ENCODE measurements around the gene PEX11B.
"Not testable (repeated sequence)": the region's sequence is repeated elsewhere in the genome, so short reads cannot be mapped to it uniquely, and the experiment has no call there.

Gene PEX11B

GRCh38 chr1:145942405-145942804 lies 23.9 kb upstream of the PEX11B start:
- Mint-ChIP-seq H3K27ac (no peak overlapping the region), H3K36me3 (peaks cover 43% of the 10 kb centered on the region)
- DNase-seq, result no peak

GRCh38 chr1:145937436-145937835 lies 18.9 kb upstream of the PEX11B start:
- Mint-ChIP-seq H3K27ac (no peak overlapping the region), H3K27me3 (no peaks in the 10 kb centered on the region), H3K9me3 (no peaks in the 10 kb centered on the region), H3K36me3 (peaks cover 48% of the 10 kb centered on the region), H3K4me3 (no peak overlapping the region), H3K4me1 (peaks cover 15% of the 10 kb centered on the region)
- DNase-seq, result no peak
- CTCF ChIA-PET, result no interaction called here

More at GRCh38 chr1:145942405-145942804, 23.9 kb upstream of the PEX11B start:
- H3K4me3 Mint-ChIP-seq, result no peak overlapping the region
- H3K4me1 Mint-ChIP-seq, result no peaks in the 10 kb centered on the region
- no peaks in the 10 kb centered on the region for H3K27me3 Mint-ChIP-seq
- H3K9me3 Mint-ChIP-seq, result no peaks in the 10 kb centered on the region
- CTCF ChIA-PET, result interaction anchor here (0.6 kb wide), 2 partner anchors 15 to 22 kb away, joined by 3 read pairs; partner anchors contain the start of gene RBM8A

- Mint-ChIP-seq H3K27ac (no peak overlapping the region), H3K36me3 (peaks cover 40% of the 10 kb centered on the region), H3K4me3 (no peak overlapping the region), H3K9me3 (no peaks in the 10 kb centered on the region), H3K4me1 (peaks cover 22% of the 10 kb centered on the region), H3K27me3 (no peaks in the 10 kb centered on the region)
- CTCF ChIA-PET, result interaction anchor here (1.5 kb wide), 1 partner anchor 13 kb away, joined by 4 read pairs; no protein-coding TSS in a partner anchor
- DNase-seq, result no peak
These were observed 17.7 kb upstream of the PEX11B start for GRCh38 chr1:145936247-145936646.

- Mint-ChIP-seq H3K36me3 (peaks cover 41% of the 10 kb centered on the region), H3K9me3 (no peaks in the 10 kb centered on the region), H3K27me3 (no peaks in the 10 kb centered on the region), H3K4me1 (peaks cover 26% of the 10 kb centered on the region), H3K4me3 (no peak overlapping the region), H3K27ac (peak overlapping the region; percentile 12)
- DNase-seq, result no peak
- CTCF ChIA-PET, result interaction anchor here (1.5 kb wide), 1 partner anchor 12 kb away, joined by 4 read pairs; no protein-coding TSS in a partner anchor
These were observed 17.2 kb upstream of the PEX11B start for GRCh38 chr1:145935708-145936107.

GRCh38 chr1:145932522-145933009 lies 14.0 kb upstream of the PEX11B start:
- Mint-ChIP-seq H3K4me1 (peaks cover 40% of the 10 kb centered on the region), H3K27ac (peak overlapping the region; percentile 81), H3K36me3 (peaks cover 44% of the 10 kb centered on the region), H3K4me3 (peak overlapping the region; percentile 17)
- H3K27me3 Mint-ChIP-seq, H3K9me3 Mint-ChIP-seq: not testable (repeated sequence)
- DNase-seq, result peak; percentile 25
- CTCF ChIA-PET, result interaction anchor here (1.6 kb wide), 1 partner anchor 87 kb away, joined by 5 read pairs; the partner anchor contains the start of gene NUDT17

GRCh38 chr1:145927916-145928643 lies 9.6 kb upstream of the PEX11B start:
- H3K4me3 Mint-ChIP-seq, result no peak overlapping the region
- no peaks in the 10 kb centered on the region for H3K9me3 Mint-ChIP-seq
- CTCF ChIA-PET, result interaction anchor here (0.6 to 2.1 kb wide), 13 partner anchors 9 to 84 kb away, joined by 3 to 14 read pairs (median 4); partner anchors contain the start of genes ANKRD34A, LIX1L, NUDT17 and PEX11B

GRCh38 chr1:145927063-145927886 lies 8.8 kb upstream of the PEX11B start, which contains the start of gene RBM8A:
TSS of gene RBM8A (minus strand) at chr1:145927484. CDS start at chr1:145927426, 58 bp downstream.
- CTCF ChIA-PET, result interaction anchor here (0.6 to 2.1 kb wide), 13 partner anchors 9 to 84 kb away, joined by 3 to 14 read pairs (median 4); partner anchors contain the start of genes ANKRD34A, LIX1L, NUDT17 and PEX11B
- peak; percentile 97 for DNase-seq
- peaks cover 24% of the 10 kb centered on the region for H3K4me1 Mint-ChIP-seq
- no peaks in the 10 kb centered on the region for H3K27me3 Mint-ChIP-seq
- H3K27ac Mint-ChIP-seq, result no peak within 1 kb of the TSS
- H3K36me3 Mint-ChIP-seq, result peaks cover 28% of the 10 kb centered on the region
- no peak within 1 kb of the TSS for H3K4me3 Mint-ChIP-seq
- no peaks in the 10 kb centered on the region for H3K9me3 Mint-ChIP-seq

More at GRCh38 chr1:145927916-145928643, 9.6 kb upstream of the PEX11B start:
- no peaks in the 10 kb centered on the region for H3K27me3 Mint-ChIP-seq
- H3K4me1 Mint-ChIP-seq, result peaks cover 31% of the 10 kb centered on the region
- H3K36me3 Mint-ChIP-seq, result peaks cover 26% of the 10 kb centered on the region
- no peak overlapping the region for H3K27ac Mint-ChIP-seq
- peak; percentile 36 for DNase-seq

- CTCF ChIA-PET, result interaction anchor here (1.0 to 2.1 kb wide), 5 partner anchors 8 to 85 kb away, joined by 4 to 14 read pairs (median 12); partner anchors contain the start of genes ANKRD34A, PEX11B and POLR3GL
- H3K4me1 Mint-ChIP-seq, result peaks cover 21% of the 10 kb centered on the region
- H3K27me3 Mint-ChIP-seq, result no peaks in the 10 kb centered on the region
- no peak overlapping the region for H3K4me3 Mint-ChIP-seq
- H3K9me3 Mint-ChIP-seq, result no peaks in the 10 kb centered on the region
- no peak overlapping the region for H3K27ac Mint-ChIP-seq
- no peak for DNase-seq
- peaks cover 27% of the 10 kb centered on the region for H3K36me3 Mint-ChIP-seq
These were observed 8.2 kb upstream of the PEX11B start for GRCh38 chr1:145926686-145927062.

- DNase-seq, result no peak
- Mint-ChIP-seq H3K27ac (no peak overlapping the region), H3K36me3 (peaks cover 23% of the 10 kb centered on the region), H3K4me1 (peaks cover 34% of the 10 kb centered on the region), H3K9me3 (no peaks in the 10 kb centered on the region), H3K4me3 (no peak overlapping the region), H3K27me3 (no peaks in the 10 kb centered on the region)
- CTCF ChIA-PET, result no interaction called here
These were observed 3.7 kb upstream of the PEX11B start for GRCh38 chr1:145922266-145922665.

GRCh38 chr1:145920297-145920696 lies 1.8 kb upstream of the PEX11B start:
- peak overlapping the region; percentile 76 for H3K27ac Mint-ChIP-seq
- H3K27me3 Mint-ChIP-seq, H3K9me3 Mint-ChIP-seq, DNase-seq, CTCF ChIA-PET: not testable (repeated sequence)
- H3K4me3 Mint-ChIP-seq, result peak overlapping the region; percentile 93
- H3K4me1 Mint-ChIP-seq, result peaks cover 47% of the 10 kb centered on the region
- H3K36me3 Mint-ChIP-seq, result peaks cover 35% of the 10 kb centered on the region

- H3K36me3 Mint-ChIP-seq, result peaks cover 40% of the 10 kb centered on the region
- H3K4me3 Mint-ChIP-seq, result peak overlapping the region; percentile 93
- CTCF ChIA-PET, result interaction anchor here (1.0 to 2.3 kb wide), 5 partner anchors 8 to 74 kb away, joined by 3 to 14 read pairs (median 4); partner anchors contain the start of genes NUDT17 and RBM8A
- peaks cover 50% of the 10 kb centered on the region for H3K4me1 Mint-ChIP-seq
- H3K27me3 Mint-ChIP-seq, result no peaks in the 10 kb centered on the region
- DNase-seq, result peak; percentile 47
- H3K27ac Mint-ChIP-seq, result peak overlapping the region; percentile 98
- no peaks in the 10 kb centered on the region for H3K9me3 Mint-ChIP-seq
These were observed 749 bp upstream of the PEX11B start for GRCh38 chr1:145918992-145919939.

GRCh38 chr1:145917595-145917994 lies 922 bp downstream of the PEX11B start:
- CTCF ChIA-PET, result interaction anchor here (1.1 to 2.3 kb wide), 2 partner anchors 8 to 10 kb away, joined by 4 to 14 read pairs; partner anchors contain the start of genes ITGA10 and RBM8A
- Mint-ChIP-seq H3K4me1 (peaks cover 50% of the 10 kb centered on the region), H3K4me3 (peak overlapping the region; percentile 93), H3K36me3 (peaks cover 38% of the 10 kb centered on the region), H3K27ac (peak overlapping the region; percentile 98), H3K9me3 (no peaks in the 10 kb centered on the region), H3K27me3 (no peaks in the 10 kb centered on the region)
- no peak for DNase-seq

- peaks cover 49% of the 10 kb centered on the region for H3K4me1 Mint-ChIP-seq
- H3K27ac Mint-ChIP-seq, result no peak overlapping the region
- H3K4me3 Mint-ChIP-seq, result peak overlapping the region; percentile 93
- no peak for DNase-seq
- H3K36me3 Mint-ChIP-seq, result peaks cover 43% of the 10 kb centered on the region
- H3K27me3 Mint-ChIP-seq, result no peaks in the 10 kb centered on the region
- H3K9me3 Mint-ChIP-seq, result no peaks in the 10 kb centered on the region
- CTCF ChIA-PET, result no interaction called here
These were observed 1.8 kb downstream of the PEX11B start for GRCh38 chr1:145916745-145917144.
